MM.1S (cell line): ENCODE measurements around the gene GFI1B.

ENCODE experiments used
- DNase-seq: peaks from one replicate; pipeline ENCODE4 v3.0.0-alpha.2; 2015
- H2AFZ ChIP-seq: fragments of 300-600 bp; sonication (generic); 2 replicates; pipeline ENCODE4 v1.6.0; 2016; ENCODE audit warnings: antibody characterized with exemption, low read length
- H3F3A ChIP-seq: fragments of 300-600 bp; sonication (generic); 2 replicates; pipeline ENCODE4 v1.6.1; 2016; ENCODE audit warnings: mild to moderate bottlenecking, antibody characterized with exemption, low read length, moderate library complexity, mixed read lengths; ENCODE audit not compliant: insufficient read depth
- H3K27ac ChIP-seq: fragments of 300-600 bp; sonication (generic); 2 replicates; pipeline ENCODE4 v1.5.1; 2016; ENCODE audit warnings: mild to moderate bottlenecking, low read length
- H3K27me3 ChIP-seq: fragments of 300-600 bp; sonication (generic); replicated peaks from 2 replicates; pipeline ENCODE4 v1.6.0; 2016; ENCODE audit warnings: low read length; ENCODE audit not compliant: insufficient read depth
- H3K36me3 ChIP-seq: fragments of 300-600 bp; sonication (generic); replicated peaks from 2 replicates; pipeline ENCODE4 v1.6.1; 2016; ENCODE audit warnings: mild to moderate bottlenecking, low read length, mixed read lengths; ENCODE audit not compliant: insufficient read depth
- H3K4me1 ChIP-seq: fragments of 300-600 bp; sonication (generic); 2 replicates; pipeline ENCODE4 v1.6.1; 2016; ENCODE audit warnings: low read length, mixed read lengths
- H3K4me2 ChIP-seq: fragments of 300-600 bp; sonication (generic); 2 replicates; pipeline ENCODE4 v1.6.0; 2016; ENCODE audit warnings: low read depth, low read length
- H3K4me3 ChIP-seq: fragments of 300-600 bp; sonication (generic); 2 replicates; pipeline ENCODE4 v1.5.1; 2016; ENCODE audit warnings: low read length, mixed read lengths
- H3K79me2 ChIP-seq: fragments of 300-600 bp; sonication (generic); 2 replicates; pipeline ENCODE4 v1.6.1; 2016; ENCODE audit warnings: mixed run types, low read length, mixed read lengths
- H3K9ac ChIP-seq: fragments of 300-600 bp; sonication (generic); 2 replicates; pipeline ENCODE4 v1.6.1; 2016; ENCODE audit warnings: low read length, mixed read lengths
- H3K9me2 ChIP-seq: fragments of 300-600 bp; sonication (generic); replicated peaks from 2 replicates; pipeline ENCODE4 v1.6.1; 2016; ENCODE audit warnings: mild to moderate bottlenecking, low read length, mixed read lengths; ENCODE audit not compliant: insufficient read depth
- H3K9me3 ChIP-seq: fragments of 300-600 bp; sonication (generic); replicated peaks from 2 replicates; pipeline ENCODE4 v1.6.1; 2016; ENCODE audit warnings: mild to moderate bottlenecking, low read length, mixed read lengths; ENCODE audit not compliant: insufficient read depth
- H4K20me1 ChIP-seq: fragments of 300-600 bp; sonication (generic); 2 replicates; pipeline ENCODE4 v1.6.1; 2016; ENCODE audit warnings: mild to moderate bottlenecking, low read length, moderate library complexity, mixed read lengths; ENCODE audit not compliant: insufficient read depth
- CTCF ChIP-seq: fragments of 300-600 bp; sonication (generic); IDR thresholded peaks from 2 replicates; pipeline ENCODE4 v1.5.1; 2016; ENCODE audit warnings: antibody characterized with exemption, low read length, mixed read lengths
- EZH2 ChIP-seq: fragments of 300-600 bp; sonication (generic); optimal IDR thresholded peaks from 2 replicates; pipeline ENCODE3; 2017; ENCODE audit warnings: low read depth, mild to moderate bottlenecking, antibody characterized with exemption, low read length, mixed read lengths
- EZH2phosphoT487 ChIP-seq: fragments of 300-600 bp; sonication (generic); IDR thresholded peaks from 2 replicates; pipeline ENCODE4 v1.6.1; 2018; ENCODE audit warnings: antibody characterized with exemption, low read length

Gene GFI1B

GRCh38 chr9:132976571-132976970, 1.9 kb upstream of the GFI1B start:
- Histone ChIP-seq H3K36me3 (no peaks in the 10 kb centered on the region), H4K20me1 (no peaks in the 10 kb centered on the region), H3K4me1 (no peaks in the 10 kb centered on the region), H3K9me3 (no peaks in the 10 kb centered on the region), H3K27me3 (peaks cover 86% of the 10 kb centered on the region), H3K79me2 (no peaks in the 10 kb centered on the region), H3K4me2 (no peak overlapping the region), H3K9me2 (no peaks in the 10 kb centered on the region), H3K27ac (no peak overlapping the region), H3K4me3 (no peak overlapping the region), H3K9ac (no peak overlapping the region), H3F3A (no peaks in the 10 kb centered on the region), H2AFZ (no peak overlapping the region)
- TF ChIP-seq CTCF = no peak
- no peak for TF ChIP-seq EZH2
- no peak for TF ChIP-seq EZH2phosphoT487
- DNase-seq = no peak

GRCh38 chr9:132978112-132978450, 413 bp upstream of the GFI1B start:
- Histone ChIP-seq H3F3A (no peaks in the 10 kb centered on the region), H3K4me3 (no peak overlapping the region), H3K36me3 (no peaks in the 10 kb centered on the region), H3K27me3 (peaks cover 100% of the 10 kb centered on the region), H3K9me2 (no peaks in the 10 kb centered on the region), H3K9ac (no peak overlapping the region), H2AFZ (no peak overlapping the region), H3K9me3 (no peaks in the 10 kb centered on the region), H4K20me1 (no peaks in the 10 kb centered on the region), H3K79me2 (no peaks in the 10 kb centered on the region), H3K4me2 (no peak overlapping the region), H3K27ac (no peak overlapping the region), H3K4me1 (no peaks in the 10 kb centered on the region)
- DNase-seq = no peak
- TF ChIP-seq EZH2phosphoT487 (no peak), EZH2 (no peak), CTCF (no peak)

GRCh38 chr9:132980157-132980556, 1.7 kb downstream of the GFI1B start:
- H3K27ac ChIP-seq = no peak overlapping the region

More at GRCh38 chr9:132980157-132980556, 1.7 kb downstream of the GFI1B start:
- Histone ChIP-seq H3K4me2 (no peak overlapping the region), H3K36me3 (no peaks in the 10 kb centered on the region), H3K9me2 (no peaks in the 10 kb centered on the region), H2AFZ (no peak overlapping the region), H3F3A (no peaks in the 10 kb centered on the region), H3K4me3 (no peak overlapping the region), H3K27me3 (peaks cover 98% of the 10 kb centered on the region), H3K9me3 (no peaks in the 10 kb centered on the region), H3K79me2 (no peaks in the 10 kb centered on the region), H4K20me1 (no peaks in the 10 kb centered on the region), H3K9ac (no peak overlapping the region), H3K4me1 (no peaks in the 10 kb centered on the region)
- DNase-seq = no peak
- TF ChIP-seq EZH2phosphoT487 = no peak
- TF ChIP-seq CTCF = no peak
- TF ChIP-seq EZH2 = no peak
